A375 (cell line): Measurements from ENCODE around the gene SSR2. TPM values are rescaled to one million over a fixed set of nuclear protein-coding genes. Genes with fewer than 3 reads are reported as not detected.

Experiments
- total RNA-seq: library from RNA; depleted of rRNA; stranded (reverse); fragments of >200 nt; shearing (Covaris generic); gene quantifications from 2 replicates; pipeline ENCODE4 v1.2.3, GENCODE V29; 2014; rRNA removed

The SSR2 gene
- 411 and 444 TPM in 2 replicates for total RNA-seq

GRCh38 chr1:156020293-156021092 is at the start of gene SSR2:
Gene SSR2 (minus strand): TSS chr1:156020951. CDS start chr1:156020167, 784 bp downstream.

GRCh38 chr1:156060937-156061636 is 40.3 kb upstream of the SSR2 start, which contains the start of gene RAB25:
Gene RAB25 (plus strand): TSS chr1:156061160. CDS start chr1:156061401, 241 bp downstream.

GRCh38 chr1:156054500-156055280 is 33.9 kb upstream of the SSR2 start, which contains the start of gene LAMTOR2:
Gene LAMTOR2 (plus strand): TSS chr1:156054782. CDS start chr1:156054890, 108 bp downstream.

GRCh38 chr1:156053768-156054499 is 33.2 kb upstream of the SSR2 start, which contains the start of gene UBQLN4:
Gene UBQLN4 (minus strand): TSS chr1:156053798. CDS start chr1:156053701, 97 bp downstream.

GRCh38 chr1:155978325-155978972 is 42.3 kb downstream of the SSR2 start, which contains the start of gene ARHGEF2:
Gene ARHGEF2 (minus strand): TSS chr1:155978547. CDS start chr1:155978427, 120 bp downstream.

Other genes starting within 250 kb of the SSR2 start
- 32.1 and 35.3 TPM in 2 replicates for gene GON4L, start 163.7 kb downstream of the SSR2 start, total RNA-seq
- 18.9 and 20.1 TPM in 2 replicates for gene SYT11, start 161.4 kb downstream of the SSR2 start, total RNA-seq
- gene RIT1, start 109.6 kb downstream of the SSR2 start, total RNA-seq = 19.9 and 22.4 TPM in 2 replicates
- 72.3 and 110 TPM in 2 replicates for gene KHDC4, start 86.5 kb downstream of the SSR2 start, total RNA-seq
- not detected in 2 replicates for gene RXFP4, start 79.3 kb downstream of the SSR2 start, total RNA-seq
- 548 and 632 TPM in 2 replicates for gene ARHGEF2, start 42.4 kb downstream of the SSR2 start, total RNA-seq
- 35.8 and 38.4 TPM in 2 replicates for gene UBQLN4, start 32.8 kb upstream of the SSR2 start, total RNA-seq
- gene LAMTOR2, start 33.8 kb upstream of the SSR2 start, total RNA-seq = 104 and 106 TPM in 2 replicates
- gene RAB25, start 40.2 kb upstream of the SSR2 start, total RNA-seq = not detected in 2 replicates
- gene MEX3A, start 61.5 kb upstream of the SSR2 start, total RNA-seq = 6.8 and 11.9 TPM in 2 replicates
- gene LMNA, start 93.8 kb upstream of the SSR2 start, total RNA-seq = 1,986 and 2,053 TPM in 2 replicates
- 0.11 and 0.29 TPM in 2 replicates for gene SEMA4A, start 132.6 kb upstream of the SSR2 start, total RNA-seq
- gene SLC25A44, start 173.2 kb upstream of the SSR2 start, total RNA-seq = 24.3 and 28.2 TPM in 2 replicates
- gene PMF1, start 192.1 kb upstream of the SSR2 start, total RNA-seq = 129 and 131 TPM in 2 replicates
- 2.2 and 5.1 TPM in 2 replicates for gene BGLAP, start 221.2 kb upstream of the SSR2 start, total RNA-seq
- 20.0 and 20.7 TPM in 2 replicates for gene PAQR6, start 227.1 kb upstream of the SSR2 start, total RNA-seq